Pancreas (tissue), 10 donors: ENCODE data around the gene HSBP1L1. TPM values are rescaled to one million over a fixed set of nuclear protein-coding genes. Genes with fewer than 3 reads are reported as not detected.
A peak's percentile ranks its signal among the peaks of the same experiment; 100 is the strongest.

Experiments
- ATAC-seq, 4 donors: fragments of 200-7000 bp; cut with Tn5 transposase; one replicate each; pipeline versions ENCODE4 v1.8.0 to v1.9.1; 2020; ENCODE audit warnings: mild to moderate bottlenecking in 4 of 4, moderate library complexity in 4 of 4
- DNase-seq, 6 donors: peaks; one replicate each; pipeline ENCODE4 v3.0.0-alpha.2; 2020
- FAIRE-seq: peaks from 2 replicates; lab custom pipeline; 2012; peaks lifted over from hg19 to GRCh38; lab: Jason Lieb, UNC
- H3K27ac ChIP-seq, 4 donors: fragments of 200-600 bp; sonication (generic); 1 replicate in 3 of 4; 2 replicates in 1 of 4; pipeline versions ENCODE4 v1.5.0 to v1.8.0; 2020
- H3K27me3 ChIP-seq, 4 donors: fragments of 200-600 bp; one replicate each; pipeline ENCODE4 v1.8.0; 2021
- H3K36me3 ChIP-seq, 3 donors: fragments of 200-600 bp; sonication (generic) in 1 of 3; one replicate each; pipeline versions ENCODE4 v1.5.0 to v1.8.0; 2020 to 2021
- H3K4me1 ChIP-seq, 3 donors: fragments of 200-600 bp; one replicate each; pipeline ENCODE4 v1.8.0; 2021
- H3K4me3 ChIP-seq, 4 donors: fragments of 200-600 bp; sonication (generic) in 2 of 4; one replicate each; pipeline versions ENCODE4 v1.5.0 to v1.8.0; 2020 to 2021
- H3K9me3 ChIP-seq, 4 donors: fragments of 200-600 bp; one replicate each; pipeline ENCODE4 v1.8.0; 2021
- CTCF ChIP-seq, 4 donors: fragments of 200-600 bp; sonication (generic) in 3 of 4; IDR thresholded peaks; one replicate each; pipeline versions ENCODE4 v1.5.0 to v1.8.0; 2021; ENCODE audit warnings: antibody characterized with exemption in 4 of 4
- WGBS, 2 donors: extraction: QIAGEN DNeasy Blood & Tissue Kit; methylation state at CpG; one replicate each; pipeline ENCODE4 v1.1.7; 2013; 5-methylcytosine and 5-hydroxymethylcytosine counted together
- intact Hi-C, 3 donors: fragments of 100-400 bp; cut with DNase I; formaldehyde crosslinking; loops; one replicate each; pipeline versions ENCODE4 v1.11.1 to v1.14.2; 2022
- polyA plus RNA-seq, 2 donors: library from polyadenylated mRNA; stranded (reverse); fragments of 200-250 nt; gene quantifications; one replicate each; pipeline ENCODE4 v1.2.3, GENCODE V29; 2013
- total RNA-seq, 6 donors: library from RNA; stranded (reverse); fragmentation: NEBNext Ultra II Directional in 4 of 6; extraction: Animal tissue kit (Norgen Biotek cat#: 25700) in 4 of 6; gene quantifications; one replicate each; pipeline versions ENCODE4 v1.2.1 to v1.2.4, GENCODE V29; 2021 to 2023
- donor health status: healthy with polysubstance abuse.
- donor health status: DM: no; HTN: no; CAD: no; lungs with moderate emphysema.
- donor health status: DM: no; HTN: no; CAD: no.
- donor health status: control.
- donor health status: control.
- donor health status: Bipolar disorder and iron deficiency.
- donor health status: DM: yes; HTN: yes; CAD: no.
- donor health status: DM: no; HTN: no; CAD: no.
- donor health status: DM: no; HTN: no; CAD: no.
- donor health status: DM: yes; HTN: yes; CAD: no.

HSBP1L1 gene
- total and polyA plus RNA-seq, 8 donors: 9.2 to 43.6 (median 14.3) TPM

GRCh38 chr18:79926306-79926705 lies 38.1 kb upstream of the HSBP1L1 start:
- FAIRE-seq (no peak), DNase-seq (peak in 3 of 6 donors; percentile 2 to 35 (median 34)), ATAC-seq (no peak)
- Histone ChIP-seq H3K36me3 (peaks cover 0 to 5% (median 0%) of the 10 kb centered on the region in 3 donors), H3K4me1 (peaks cover 7 to 18% (median 15%) of the 10 kb centered on the region in 3 donors), H3K9me3 (peaks cover 0 to 4% (median 0%) of the 10 kb centered on the region in 4 donors), H3K27me3 (no peaks in the 10 kb centered on the region), H3K27ac (no peak overlapping the region), H3K4me3 (no peak overlapping the region)
- 92 to 95% methylated on average over 11 of the region's 11 CpGs for WGBS, 2 donors
- intact Hi-C loops: no loop called here
- TF ChIP-seq CTCF (IDR thresholded peaks at IDR 0.05): no peak

DNA sequence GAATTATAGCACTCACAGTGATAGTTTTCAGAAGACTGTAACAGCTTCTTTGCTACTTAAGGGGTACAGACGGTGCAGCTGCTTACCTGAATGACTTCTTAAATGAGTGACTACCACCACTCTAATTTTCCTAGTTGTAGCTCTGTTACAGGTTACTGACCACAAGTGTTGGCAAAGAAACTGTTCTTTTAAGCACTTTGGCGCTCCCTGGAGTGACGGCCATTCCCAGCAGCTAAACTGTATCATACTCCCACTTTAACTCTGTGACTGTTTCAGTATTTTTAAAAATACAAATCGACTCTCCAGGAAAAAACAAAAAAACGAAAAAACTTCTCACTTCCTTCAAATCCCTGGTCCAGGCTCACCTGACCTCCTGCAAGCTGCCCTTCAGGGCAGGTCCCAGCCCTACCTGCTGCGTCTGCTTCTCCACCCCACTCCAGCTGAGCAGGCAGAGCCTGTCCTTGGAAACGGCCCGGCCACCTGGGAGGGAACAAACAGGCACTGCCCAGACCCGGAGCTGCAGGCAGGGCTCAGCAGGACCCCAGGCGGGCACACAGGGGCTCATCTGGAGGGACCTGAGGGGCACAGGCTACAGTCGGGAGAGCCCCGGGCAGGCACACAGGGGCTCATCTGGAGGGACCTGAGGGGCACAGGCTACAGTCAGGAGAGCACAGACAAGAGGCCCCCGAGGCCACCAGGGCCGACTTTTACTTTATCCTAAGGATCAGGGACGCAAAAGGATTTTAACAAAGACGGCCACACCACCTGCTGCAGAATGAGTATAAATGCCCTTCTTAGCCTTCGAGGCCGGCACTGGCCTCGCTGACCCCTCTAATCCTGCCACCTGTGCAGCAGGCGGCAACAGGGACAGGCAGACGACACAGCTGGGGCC lies 37.5 kb upstream of the HSBP1L1 start:
- TF ChIP-seq CTCF (IDR thresholded peaks at IDR 0.05): no peak
- H3K36me3 ChIP-seq: peaks cover 0 to 5% (median 0%) of the 10 kb centered on the region in 3 donors
- peaks cover 7 to 18% (median 15%) of the 10 kb centered on the region in 3 donors for H3K4me1 ChIP-seq
- intact Hi-C loops: no loop called here
- peak in 2 of 4 donors; percentile 13 to 59 for ATAC-seq
- no peak overlapping the region for H3K4me3 ChIP-seq
- H3K9me3 ChIP-seq: peaks cover 0 to 4% (median 0%) of the 10 kb centered on the region in 4 donors
- FAIRE-seq: no peak
- 63 to 65% methylated on average over 21 of the region's 21 CpGs for WGBS, 2 donors
- H3K27me3 ChIP-seq: no peaks in the 10 kb centered on the region
- no peak overlapping the region for H3K27ac ChIP-seq
- peak in 5 of 6 donors; percentile 45 to 80 (median 56) for DNase-seq

GRCh38 chr18:79927607-79928562 lies 36.6 kb upstream of the HSBP1L1 start:
- Histone ChIP-seq H3K4me1 (peaks cover 7 to 18% (median 15%) of the 10 kb centered on the region in 3 donors), H3K9me3 (peaks cover 0 to 4% (median 0%) of the 10 kb centered on the region in 4 donors), H3K36me3 (peaks cover 0 to 5% (median 0%) of the 10 kb centered on the region in 3 donors), H3K27me3 (no peaks in the 10 kb centered on the region), H3K4me3 (no peak overlapping the region), H3K27ac (no peak overlapping the region)
- TF ChIP-seq CTCF (IDR thresholded peaks at IDR 0.05): no peak
- FAIRE-seq (no peak), DNase-seq (peak in 4 of 6 donors; percentile 4 to 73 (median 32)), ATAC-seq (no peak)
- intact Hi-C loops: no loop called here
- WGBS, 2 donors: 86 to 90% methylated on average over 25 of the region's 25 CpGs

DNA sequence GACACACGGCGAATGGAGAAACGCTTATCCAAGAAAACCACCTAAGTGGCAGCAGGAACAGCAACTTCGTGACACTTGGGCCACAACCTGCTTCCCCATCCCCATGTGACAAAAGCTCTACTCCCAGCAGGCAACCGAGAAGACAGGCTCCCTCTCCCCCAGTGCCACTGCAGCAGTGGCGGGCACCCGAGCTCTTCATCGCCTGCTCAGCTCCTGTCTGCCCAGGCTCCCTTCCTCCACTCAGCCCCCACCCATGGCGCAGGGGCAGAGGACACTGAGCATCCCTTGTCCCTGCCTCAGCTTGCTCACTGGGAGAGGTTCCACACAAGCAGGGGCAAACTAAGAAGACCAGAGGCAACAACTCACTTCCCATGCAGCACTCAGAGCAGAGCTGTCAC lies 35.9 kb upstream of the HSBP1L1 start:
- H3K4me1 ChIP-seq: peaks cover 7 to 18% (median 15%) of the 10 kb centered on the region in 3 donors
- ATAC-seq (no peak), FAIRE-seq (no peak), DNase-seq (peak in 4 of 6 donors; percentile 1 to 44 (median 14))
- intact Hi-C loops: no loop called here
- no peak overlapping the region for H3K27ac ChIP-seq
- peaks cover 0 to 5% (median 0%) of the 10 kb centered on the region in 3 donors for H3K36me3 ChIP-seq
- WGBS, 2 donors: 97 to 100% methylated on average over 9 of the region's 9 CpGs
- TF ChIP-seq CTCF (IDR thresholded peaks at IDR 0.05): no peak
- no peaks in the 10 kb centered on the region for H3K27me3 ChIP-seq
- no peak overlapping the region for H3K4me3 ChIP-seq
- H3K9me3 ChIP-seq: peaks cover 0 to 4% (median 0%) of the 10 kb centered on the region in 4 donors
